HG03354 (cell line): ENCODE data around the gene YAP1.
"Not testable (repeated sequence)": the region's sequence is repeated elsewhere in the genome, so short reads cannot be mapped to it uniquely, and the experiment has no call there.

ENCODE experiments used
- ATAC-seq: cut with Tn5 transposase; IDR thresholded peaks from one replicate; pipeline ENCODE4 v1.9.1; 2021; ENCODE audit warnings: mild to moderate bottlenecking; ENCODE audit not compliant: unreplicated experiment, poor library complexity, severe bottlenecking

YAP1 gene

DNA sequence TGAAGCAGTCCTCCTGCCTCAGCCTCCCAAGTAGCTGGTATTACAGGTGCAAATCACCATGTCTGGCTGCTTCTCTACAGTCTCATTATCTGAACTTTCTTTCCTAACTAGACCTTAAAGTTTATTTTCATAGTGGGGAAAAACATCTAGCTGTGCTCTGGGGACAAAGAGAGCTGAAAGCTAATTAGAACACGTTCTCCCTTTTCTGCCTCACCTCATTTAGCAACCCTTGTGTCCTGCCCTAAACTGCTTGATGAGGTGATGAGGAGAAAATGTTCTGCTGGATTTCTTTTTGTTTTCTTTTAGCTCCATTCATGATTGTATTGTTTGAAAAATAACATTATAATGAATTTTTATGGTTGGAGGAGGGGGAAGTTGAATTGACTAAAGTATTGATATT is 84.7 kb downstream of the YAP1 start:
- no peak for ATAC-seq

DNA sequence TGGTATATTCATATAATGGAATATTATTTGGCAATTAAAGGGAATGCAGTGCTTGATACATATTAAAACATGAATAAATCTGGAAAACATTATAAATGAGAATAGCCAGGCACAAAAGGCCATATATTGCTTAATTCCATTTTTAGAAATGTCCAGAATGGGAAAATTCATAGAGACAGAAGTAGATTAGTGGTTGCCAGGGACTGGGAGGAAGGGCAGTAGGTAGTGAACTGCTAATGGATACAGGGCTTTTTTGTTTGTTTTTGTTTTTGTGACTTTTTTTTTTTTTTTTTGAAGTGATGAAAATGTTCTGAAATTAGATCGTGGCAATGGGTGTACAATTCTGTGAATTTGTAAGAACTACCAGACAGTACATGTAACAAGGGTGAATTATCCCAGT is 86.1 kb downstream of the YAP1 start:
- no peak for ATAC-seq

DNA sequence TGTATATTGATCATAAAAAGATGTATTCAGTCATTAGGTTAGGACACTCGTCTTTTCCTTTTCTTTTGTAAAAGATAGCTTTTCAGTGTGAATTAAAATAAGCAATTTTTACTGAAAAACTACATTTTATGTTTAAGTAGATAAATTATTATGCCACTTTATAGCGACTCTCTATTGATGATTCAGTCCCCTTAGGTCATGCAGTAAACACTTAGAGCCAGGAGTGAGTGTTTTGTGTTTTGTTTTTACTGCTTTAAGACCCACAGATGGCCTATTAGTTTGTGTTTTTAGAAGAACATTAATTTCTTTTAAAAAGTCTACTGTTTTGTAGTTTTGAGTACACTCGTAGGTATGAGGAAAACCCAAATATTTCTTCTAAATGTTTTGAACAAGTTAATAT is 86.6 kb downstream of the YAP1 start:
- no peak for ATAC-seq

DNA sequence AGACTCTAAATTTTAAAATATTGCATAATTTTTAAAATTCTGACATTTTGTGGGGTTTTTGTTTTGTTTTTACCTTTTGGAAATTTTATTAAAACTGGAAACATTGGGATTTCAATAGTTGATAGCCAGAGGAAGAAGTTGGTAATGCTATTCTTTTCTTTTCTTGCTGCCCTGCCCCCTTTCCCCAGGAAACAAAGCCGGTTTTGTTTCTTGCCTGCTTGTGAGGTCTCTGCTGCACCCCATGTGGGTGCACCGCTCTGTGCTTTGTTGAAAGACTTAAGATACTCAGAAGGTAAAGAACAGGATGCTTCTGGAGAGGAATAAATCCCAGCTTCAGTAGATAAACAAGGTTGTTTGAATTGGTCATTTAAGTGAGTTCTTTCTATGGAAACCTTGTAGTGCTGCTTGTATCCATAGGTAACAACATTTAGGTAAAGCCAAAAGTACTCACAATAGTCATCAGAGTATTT is 87.5 kb downstream of the YAP1 start:
- ATAC-seq: no peak

DNA sequence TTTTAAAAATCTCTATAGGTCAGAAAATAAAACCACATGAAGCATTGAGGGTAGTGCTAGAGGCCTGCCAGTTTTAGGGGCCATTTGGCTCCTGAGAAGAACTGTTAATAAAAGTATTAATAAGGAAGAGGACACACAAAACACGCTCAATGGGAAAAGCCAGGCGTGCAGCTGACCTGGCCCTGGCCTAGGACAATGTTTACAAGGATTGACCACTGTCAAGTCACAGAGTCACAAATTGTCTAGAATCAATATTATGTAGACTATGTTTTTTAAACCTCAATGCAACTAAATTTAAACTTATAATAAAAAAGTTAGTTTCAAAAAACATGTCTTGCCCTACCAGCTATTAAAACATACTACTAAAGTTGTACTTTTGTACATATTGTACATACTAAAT is 89.4 kb downstream of the YAP1 start:
- no peak for ATAC-seq

DNA sequence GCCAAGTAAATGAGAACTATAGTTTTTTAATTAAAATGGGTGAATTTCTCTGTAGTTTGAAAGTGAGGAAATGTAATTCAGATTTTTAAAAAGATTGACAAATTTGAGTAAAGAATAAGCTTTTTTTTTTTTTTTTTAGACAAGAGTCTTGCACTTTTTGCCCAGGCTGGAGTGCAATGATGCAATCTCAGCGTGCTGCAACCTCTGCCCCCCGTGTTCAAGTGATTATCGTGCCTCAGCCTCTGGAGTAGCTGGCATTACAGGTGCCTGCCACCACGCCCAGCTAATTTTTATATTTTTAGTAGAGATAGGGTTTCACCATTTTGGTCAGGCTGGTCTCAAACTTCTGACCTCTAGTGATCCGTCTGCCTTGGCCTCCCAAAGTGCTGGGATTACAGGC is 90.1 kb downstream of the YAP1 start:
- not testable (repeated sequence) for ATAC-seq

DNA sequence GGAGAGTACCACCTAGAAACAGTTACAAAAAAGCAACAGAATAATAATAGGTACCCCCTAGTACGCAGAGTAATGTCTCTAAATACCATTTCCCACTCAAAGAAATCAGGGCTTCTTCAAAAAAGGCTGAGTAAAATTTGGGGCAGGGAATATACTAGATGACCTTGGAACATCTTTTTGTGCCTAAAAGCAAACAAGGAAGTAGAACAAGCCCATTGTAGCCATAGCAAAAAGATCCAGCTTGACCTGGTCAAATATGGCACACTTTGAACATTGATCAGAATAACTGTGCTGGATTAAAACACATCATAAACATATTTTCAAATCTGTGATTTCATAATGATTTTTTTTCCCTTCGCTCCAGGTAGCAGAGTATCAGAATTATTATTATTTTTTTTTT is 91.5 kb downstream of the YAP1 start:
- ATAC-seq: no peak

DNA sequence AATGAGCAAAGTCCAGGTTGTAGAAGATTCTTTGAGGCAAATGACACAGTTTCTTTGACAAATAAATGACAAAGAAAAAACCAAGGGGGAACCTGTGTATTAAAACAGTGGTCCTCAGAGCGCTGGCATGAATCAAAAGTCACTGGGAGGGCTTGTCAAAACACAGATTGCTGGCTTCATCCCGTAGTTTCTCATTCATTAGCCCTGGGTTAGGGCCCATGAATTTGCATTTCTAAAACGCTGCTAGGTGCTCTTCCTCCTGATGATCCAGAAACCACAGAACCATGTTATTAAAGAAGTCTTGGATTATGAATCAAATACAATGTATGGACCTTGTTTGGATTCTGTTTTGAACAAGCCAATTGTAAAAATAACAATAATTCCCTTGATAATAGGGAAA is 92.7 kb downstream of the YAP1 start:
- ATAC-seq: no peak

DNA sequence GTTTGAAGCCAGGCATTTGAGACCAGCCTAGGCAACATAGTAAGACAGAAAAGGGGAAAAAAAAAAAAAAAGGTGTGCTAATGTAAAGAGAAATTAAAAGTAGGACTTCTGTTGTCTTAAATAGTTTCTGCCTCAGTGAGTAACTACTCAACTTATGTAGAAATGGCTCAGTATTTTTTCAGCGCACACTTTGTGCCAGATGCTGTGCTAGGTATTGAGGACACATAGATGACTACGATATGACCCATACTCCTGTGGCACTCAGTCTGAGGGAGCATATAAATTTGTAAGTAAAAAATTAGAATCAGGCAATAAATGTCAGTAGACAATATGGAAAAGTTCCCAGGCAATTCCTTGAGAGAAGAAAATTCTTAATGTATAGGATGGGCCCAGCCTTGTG is 93.9 kb downstream of the YAP1 start:
- ATAC-seq: no peak

DNA sequence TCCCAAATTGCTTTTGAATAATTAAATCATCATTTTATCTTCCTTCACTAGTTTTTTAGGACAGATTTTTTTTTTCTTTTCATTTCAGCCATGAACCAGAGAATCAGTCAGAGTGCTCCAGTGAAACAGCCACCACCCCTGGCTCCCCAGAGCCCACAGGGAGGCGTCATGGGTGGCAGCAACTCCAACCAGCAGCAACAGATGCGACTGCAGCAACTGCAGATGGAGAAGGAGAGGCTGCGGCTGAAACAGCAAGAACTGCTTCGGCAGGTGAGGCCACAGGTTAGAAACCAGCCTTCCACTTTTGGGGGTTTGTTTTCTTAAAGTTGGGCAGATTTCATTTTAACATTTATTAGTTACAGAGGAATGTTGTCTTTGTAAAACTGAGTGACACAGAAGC is 95.6 kb downstream of the YAP1 start:
- no peak for ATAC-seq

DNA sequence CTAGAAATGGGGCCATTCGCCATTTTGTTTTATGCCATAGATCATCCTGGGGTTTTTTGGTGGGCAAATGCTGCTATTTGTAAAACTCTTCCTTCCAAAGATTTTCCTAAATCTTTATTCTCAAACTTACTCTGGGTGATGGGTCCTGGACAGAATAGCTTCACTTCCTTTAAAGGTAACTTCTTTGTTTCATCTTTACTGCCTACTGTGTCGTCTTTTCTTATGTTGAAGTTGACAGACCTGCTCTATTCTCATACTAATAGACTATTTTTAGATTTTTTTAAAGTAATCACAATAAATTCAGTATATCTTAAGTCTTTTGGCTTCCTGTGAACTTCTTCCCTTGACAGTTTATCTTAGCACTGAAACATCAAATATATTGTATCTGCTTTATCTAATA is 98.6 kb downstream of the YAP1 start:
- no peak for ATAC-seq

DNA sequence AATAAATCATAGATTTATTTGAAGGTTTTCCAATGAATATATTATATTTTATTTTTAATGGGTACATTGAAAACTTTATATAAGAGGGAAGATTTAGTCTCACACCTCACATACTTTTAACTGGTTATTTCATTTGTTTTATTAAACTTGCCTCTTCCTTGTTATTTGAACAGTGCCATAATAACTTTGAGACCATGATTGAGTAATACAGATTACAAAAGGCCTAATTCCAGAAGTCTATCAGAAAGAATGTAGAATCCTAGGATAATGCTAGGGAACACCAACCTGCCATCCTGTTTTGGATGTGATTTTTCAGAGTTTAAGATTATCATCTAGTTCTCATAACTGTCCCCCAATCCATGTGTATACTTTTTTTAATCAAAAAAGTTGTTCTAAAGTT is 104.4 kb downstream of the YAP1 start:
- ATAC-seq: no peak

DNA sequence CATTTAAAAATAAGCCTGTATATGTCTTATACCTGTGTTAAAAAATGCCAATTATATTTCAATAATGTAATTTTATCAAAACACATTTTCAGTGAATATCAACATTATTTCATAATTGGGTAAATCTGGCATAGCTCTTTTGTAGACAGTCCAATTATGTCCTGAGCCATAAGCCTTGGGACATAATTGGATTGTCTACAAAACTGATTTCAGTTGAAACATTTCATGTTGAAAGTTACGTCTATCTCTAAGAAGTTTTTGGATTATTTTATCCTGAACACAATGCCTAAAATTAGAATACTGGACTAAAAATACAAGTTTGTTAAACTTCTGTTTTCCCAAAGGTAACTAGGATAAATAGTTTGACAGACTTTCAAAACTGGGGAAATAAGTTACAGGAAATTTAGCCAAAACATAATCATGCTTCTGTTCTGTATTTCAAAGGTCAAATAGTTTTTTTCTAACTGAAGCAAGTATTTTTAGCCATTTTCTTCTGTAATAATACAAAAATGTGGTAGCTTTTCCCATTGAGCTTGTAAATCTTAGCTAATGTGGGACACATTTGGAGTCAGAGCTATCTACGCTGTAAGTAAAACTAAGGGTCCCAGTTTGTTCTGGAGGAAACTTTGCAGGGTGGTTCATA is 106.3 kb downstream of the YAP1 start:
- no peak for ATAC-seq

DNA sequence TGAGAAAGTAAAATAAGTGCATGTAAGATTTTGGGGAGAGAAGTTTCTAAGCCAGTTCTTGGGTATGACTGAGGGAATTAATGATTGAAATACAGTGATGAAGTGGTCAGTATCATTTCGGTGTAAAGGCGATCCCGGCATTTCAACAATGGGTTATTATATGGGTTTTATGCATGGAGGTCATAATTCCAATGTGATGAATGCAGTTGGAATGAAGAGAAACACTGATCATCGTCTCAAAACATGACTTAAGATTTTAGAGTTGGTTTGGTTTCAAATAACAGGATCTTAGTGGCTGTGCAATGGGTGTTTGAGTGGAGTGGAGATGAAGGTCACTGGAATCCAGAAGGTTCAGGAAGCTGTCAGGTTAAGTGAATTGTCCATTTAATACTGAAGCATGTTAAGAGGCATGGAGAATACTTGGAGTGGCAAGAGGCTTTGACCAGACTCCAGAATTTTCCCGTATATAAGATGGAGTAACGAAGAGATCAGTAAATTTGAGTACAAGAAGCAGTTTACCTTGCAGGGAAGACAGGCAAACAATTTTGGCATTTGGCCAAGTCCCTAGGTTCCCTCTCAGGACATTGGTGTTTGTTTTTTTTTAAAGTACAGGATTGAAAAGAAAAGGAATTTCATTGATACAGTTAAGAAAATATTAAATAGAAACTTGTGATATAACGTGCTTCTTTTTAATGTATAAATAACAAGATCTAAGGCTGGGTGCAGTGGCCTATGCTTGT is 110.7 kb downstream of the YAP1 start:
- ATAC-seq: no peak

DNA sequence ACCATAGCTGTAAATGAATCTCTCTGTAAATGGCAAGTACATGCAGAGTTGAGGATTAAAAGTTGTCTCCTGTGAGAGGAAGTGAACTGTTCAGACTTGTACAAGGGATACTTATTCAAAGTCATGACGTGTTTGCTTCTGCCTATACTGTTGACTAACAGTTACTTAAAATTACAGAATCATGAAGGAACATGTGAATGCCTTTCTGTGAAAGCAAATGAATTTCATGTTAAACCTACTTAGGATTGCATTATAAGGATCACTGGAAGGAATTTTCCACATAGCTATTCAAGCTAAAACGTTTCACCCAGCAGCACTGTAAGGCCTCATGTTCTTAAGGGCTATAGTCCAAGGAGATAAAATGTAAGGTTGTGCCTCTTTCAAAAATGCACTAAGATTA is 113.6 kb downstream of the YAP1 start:
- ATAC-seq: no peak

DNA sequence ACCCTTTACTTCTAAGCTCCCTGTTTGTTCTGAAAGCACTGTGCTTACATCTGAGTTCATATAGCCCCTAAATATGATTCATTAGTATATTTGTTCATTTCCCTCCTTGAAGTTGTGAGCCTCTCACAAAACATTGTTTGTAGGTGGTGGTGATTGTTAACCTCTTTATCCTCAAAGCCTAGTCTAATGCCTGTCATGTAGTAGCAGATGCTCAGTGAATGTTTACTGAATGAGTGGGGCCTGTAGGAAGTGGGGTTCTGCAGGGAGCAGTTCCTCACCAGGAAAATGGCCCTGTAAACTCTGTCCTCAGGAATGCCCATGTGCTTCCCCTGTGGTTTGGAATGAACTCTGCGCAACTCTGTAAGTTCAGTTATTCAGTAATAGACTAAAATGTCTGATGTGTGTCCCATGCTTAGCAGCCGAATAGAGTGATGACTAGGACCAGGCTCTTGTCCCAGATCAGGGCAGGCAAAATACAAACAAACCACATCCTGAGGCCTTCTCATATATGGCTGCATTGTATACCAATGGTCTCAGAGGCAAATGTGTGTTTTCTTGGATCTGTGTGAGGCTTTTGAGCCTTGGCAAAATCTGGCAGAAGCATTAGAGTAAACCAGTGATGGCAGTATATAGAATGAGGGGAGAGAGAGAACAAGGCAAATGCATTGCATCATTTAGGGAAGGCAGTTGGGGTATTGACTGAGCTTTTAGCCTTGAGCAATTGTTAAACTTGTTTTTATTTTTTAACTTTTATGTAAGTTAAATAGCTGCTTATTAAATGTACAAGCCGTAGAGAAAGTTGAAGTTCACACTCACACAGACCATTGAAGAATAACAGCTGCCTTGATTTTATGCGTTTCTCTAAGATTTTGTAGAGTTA is 115.7 kb downstream of the YAP1 start:
- ATAC-seq: no peak

DNA sequence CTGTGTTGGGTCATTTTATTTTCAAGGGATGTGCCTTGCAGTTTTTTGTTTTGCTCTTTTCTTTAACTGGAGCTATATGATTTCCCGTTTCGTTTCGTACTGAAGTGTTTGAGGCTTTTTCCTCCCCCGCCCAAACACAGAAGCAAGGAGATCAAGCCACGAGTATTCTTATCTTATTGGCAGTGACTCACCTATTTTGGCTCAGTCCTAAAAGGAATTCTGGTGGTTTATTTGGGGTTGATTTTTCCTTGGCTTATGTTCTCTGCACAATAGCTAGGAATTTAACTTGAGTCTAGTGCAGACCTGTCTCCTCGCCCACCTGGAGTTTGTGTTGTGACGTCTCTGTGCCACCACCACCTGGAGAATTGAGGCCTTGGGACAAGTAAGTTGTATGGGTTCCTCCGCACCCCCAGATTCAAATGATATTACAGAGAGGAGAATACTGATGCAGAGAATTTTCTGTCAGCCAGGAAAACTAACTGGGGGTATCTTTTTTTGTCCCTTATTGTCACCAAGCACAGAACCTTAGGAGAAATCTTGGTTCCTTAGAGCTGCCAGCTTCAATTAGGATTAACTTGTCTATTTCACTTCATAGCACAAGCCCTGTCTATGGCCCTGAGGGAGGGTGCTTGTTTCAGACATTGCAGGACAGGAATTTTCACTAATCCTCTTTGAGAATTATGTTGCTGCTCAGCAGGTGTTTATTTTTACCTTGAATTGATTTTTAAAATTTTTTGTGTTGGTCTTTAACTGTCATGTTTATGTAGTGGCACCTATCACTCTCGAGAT is 116.6 kb downstream of the YAP1 start:
- ATAC-seq: no peak

DNA sequence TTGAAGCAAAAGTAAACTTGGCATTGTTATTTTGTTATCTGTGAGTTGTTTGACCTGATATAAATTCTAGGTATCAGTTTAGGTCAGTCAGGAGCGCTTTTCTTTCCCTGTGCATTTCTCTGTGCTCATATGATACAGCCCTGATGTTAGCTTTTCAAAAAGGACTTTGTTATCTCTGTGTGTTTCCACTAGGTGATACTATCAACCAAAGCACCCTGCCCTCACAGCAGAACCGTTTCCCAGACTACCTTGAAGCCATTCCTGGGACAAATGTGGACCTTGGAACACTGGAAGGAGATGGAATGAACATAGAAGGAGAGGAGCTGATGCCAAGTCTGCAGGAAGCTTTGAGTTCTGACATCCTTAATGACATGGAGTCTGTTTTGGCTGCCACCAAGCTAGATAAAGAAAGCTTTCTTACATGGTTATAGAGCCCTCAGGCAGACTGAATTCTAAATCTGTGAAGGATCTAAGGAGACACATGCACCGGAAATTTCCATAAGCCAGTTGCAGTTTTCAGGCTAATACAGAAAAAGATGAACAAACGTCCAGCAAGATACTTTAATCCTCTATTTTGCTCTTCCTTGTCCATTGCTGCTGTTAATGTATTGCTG is 119.4 kb downstream of the YAP1 start:
- ATAC-seq: no peak

DNA sequence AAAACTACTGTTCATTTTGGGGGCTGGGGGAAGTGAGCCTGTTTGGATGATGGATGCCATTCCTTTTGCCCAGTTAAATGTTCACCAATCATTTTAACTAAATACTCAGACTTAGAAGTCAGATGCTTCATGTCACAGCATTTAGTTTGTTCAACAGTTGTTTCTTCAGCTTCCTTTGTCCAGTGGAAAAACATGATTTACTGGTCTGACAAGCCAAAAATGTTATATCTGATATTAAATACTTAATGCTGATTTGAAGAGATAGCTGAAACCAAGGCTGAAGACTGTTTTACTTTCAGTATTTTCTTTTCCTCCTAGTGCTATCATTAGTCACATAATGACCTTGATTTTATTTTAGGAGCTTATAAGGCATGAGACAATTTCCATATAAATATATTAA is 119.9 kb downstream of the YAP1 start:
- no peak for ATAC-seq

DNA sequence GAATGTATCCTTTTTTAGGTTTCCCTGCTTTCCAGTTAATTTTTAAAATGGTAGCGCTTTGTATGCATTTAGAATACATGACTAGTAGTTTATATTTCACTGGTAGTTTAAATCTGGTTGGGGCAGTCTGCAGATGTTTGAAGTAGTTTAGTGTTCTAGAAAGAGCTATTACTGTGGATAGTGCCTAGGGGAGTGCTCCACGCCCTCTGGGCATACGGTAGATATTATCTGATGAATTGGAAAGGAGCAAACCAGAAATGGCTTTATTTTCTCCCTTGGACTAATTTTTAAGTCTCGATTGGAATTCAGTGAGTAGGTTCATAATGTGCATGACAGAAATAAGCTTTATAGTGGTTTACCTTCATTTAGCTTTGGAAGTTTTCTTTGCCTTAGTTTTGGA is 120.7 kb downstream of the YAP1 start:
- no peak for ATAC-seq
